Nephron (organoid): ENCODE results near the gene POLR1B.
"Not testable (repeated sequence)": the region's sequence is repeated elsewhere in the genome, so short reads cannot be mapped to it uniquely, and the experiment has no call there.

Experiments
- H3K27ac Mint-ChIP-seq, 3 experiments: 2 replicates each; pipeline ENCODE4 v1.8.0; 2020; ENCODE audit warnings: mixed read lengths in 3 of 3, mild to moderate bottlenecking in 2 of 3, moderate library complexity in 1 of 3
- H3K27me3 Mint-ChIP-seq: 2 replicates; pipeline ENCODE4 v1.8.0; 2021; ENCODE audit warnings: low read depth, mild to moderate bottlenecking, moderate library complexity, mixed read lengths
- H3K36me3 Mint-ChIP-seq: 2 replicates; pipeline ENCODE4 v1.8.0; 2020; ENCODE audit warnings: low read depth, mixed read lengths
- H3K4me1 Mint-ChIP-seq: 2 replicates; pipeline ENCODE4 v1.8.0; 2020; ENCODE audit warnings: mixed read lengths
- H3K4me3 Mint-ChIP-seq, 3 experiments: 2 replicates each; pipeline ENCODE4 v1.8.0; 2020; ENCODE audit warnings: mild to moderate bottlenecking in 3 of 3, mixed read lengths in 3 of 3, moderate library complexity in 2 of 3
- H3K9me3 Mint-ChIP-seq: 2 replicates; pipeline ENCODE4 v1.8.0; 2020; ENCODE audit warnings: mixed read lengths
- TF ChIP-seq, protein P1 (sequence below), 3 experiments: fragments of 200-600 bp; sonication (generic); IDR thresholded peaks; one replicate each; pipeline ENCODE4 v1.5.0; 2021; ENCODE audit warnings: antibody characterized with exemption in 3 of 3; ENCODE audit not compliant: unreplicated experiment in 3 of 3

Gene POLR1B

DNA sequence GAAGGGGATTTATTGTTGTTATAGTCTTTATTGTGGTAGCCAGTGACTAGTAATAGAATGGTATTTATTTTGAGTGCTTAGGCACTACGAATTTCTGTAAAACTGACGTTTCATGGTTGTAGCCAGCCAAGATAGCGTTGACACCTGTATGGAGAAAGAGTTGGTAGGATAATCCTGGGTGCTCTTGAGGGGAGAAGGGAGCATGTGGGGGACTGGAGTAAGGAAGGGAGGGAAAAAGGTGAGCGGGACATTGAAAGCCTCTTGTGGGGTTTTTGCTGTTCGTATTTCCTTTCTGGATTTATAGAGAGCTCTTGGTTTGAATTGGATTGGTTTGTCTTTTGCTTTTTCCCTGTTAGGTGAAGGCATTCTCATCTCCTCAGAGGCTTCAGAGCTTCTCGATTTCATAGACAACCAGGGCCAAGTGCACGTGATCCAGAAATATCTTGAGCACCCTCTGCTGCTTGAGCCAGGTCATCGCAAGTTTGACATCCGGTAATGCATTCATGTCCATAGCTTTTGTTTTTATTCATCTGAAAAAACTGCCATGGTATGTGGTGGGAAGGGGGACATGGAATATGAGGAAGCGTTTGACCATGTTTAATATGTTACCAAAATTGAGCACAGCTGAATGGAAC is 41.3 kb upstream of the POLR1B start:
- not testable (repeated sequence) for H3K4me3 Mint-ChIP-seq, H3K27me3 Mint-ChIP-seq

DNA sequence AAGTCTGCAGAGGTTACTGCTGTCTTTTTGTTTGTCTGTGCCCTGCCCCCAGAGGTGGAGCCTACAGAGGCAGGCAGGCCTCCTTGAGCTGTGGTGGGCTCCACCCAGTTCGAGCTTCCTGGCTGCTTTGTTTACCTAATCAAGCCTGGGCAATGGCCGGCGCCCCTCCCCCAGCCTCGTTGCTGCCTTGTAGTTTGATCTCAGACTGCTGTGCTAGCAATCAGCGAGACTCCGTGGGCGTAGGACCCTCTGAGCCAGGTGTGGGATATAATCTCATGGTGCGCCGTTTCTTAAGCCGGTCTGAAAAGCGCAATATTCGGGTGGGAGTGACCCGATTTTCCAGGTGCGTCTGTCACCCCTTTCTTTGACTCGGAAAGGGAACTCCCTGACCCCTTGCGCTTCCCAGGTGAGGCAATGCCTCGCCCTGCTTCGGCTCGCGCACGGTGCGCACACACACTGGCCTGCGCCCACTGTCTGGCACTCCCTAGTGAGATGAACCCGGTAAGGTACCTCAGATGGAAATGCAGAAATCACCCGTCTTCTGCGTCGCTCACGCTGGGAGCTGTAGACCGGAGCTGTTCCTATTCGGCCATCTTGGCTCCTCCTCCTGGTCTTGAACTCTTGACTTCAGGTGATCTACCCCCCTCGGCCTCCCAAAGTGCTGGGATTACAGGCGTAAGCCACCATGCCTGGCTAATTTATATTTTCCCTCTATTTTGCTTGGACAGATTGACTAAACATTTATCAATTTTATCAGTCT is 32.8 kb upstream of the POLR1B start:
- H3K27ac Mint-ChIP-seq, H3K4me3 Mint-ChIP-seq, H3K9me3 Mint-ChIP-seq, H3K27me3 Mint-ChIP-seq, H3K4me1 Mint-ChIP-seq: not testable (repeated sequence)
- peaks cover 43% of the 10 kb centered on the region for H3K36me3 Mint-ChIP-seq

More for the DNA sequence above, 41.3 kb upstream of the POLR1B start:
- peaks cover 11% of the 10 kb centered on the region for H3K9me3 Mint-ChIP-seq
- not testable (repeated sequence) for H3K27ac Mint-ChIP-seq, H3K4me1 Mint-ChIP-seq
- H3K36me3 Mint-ChIP-seq, result peaks cover 33% of the 10 kb centered on the region
- TF ChIP-seq, protein P1, sequence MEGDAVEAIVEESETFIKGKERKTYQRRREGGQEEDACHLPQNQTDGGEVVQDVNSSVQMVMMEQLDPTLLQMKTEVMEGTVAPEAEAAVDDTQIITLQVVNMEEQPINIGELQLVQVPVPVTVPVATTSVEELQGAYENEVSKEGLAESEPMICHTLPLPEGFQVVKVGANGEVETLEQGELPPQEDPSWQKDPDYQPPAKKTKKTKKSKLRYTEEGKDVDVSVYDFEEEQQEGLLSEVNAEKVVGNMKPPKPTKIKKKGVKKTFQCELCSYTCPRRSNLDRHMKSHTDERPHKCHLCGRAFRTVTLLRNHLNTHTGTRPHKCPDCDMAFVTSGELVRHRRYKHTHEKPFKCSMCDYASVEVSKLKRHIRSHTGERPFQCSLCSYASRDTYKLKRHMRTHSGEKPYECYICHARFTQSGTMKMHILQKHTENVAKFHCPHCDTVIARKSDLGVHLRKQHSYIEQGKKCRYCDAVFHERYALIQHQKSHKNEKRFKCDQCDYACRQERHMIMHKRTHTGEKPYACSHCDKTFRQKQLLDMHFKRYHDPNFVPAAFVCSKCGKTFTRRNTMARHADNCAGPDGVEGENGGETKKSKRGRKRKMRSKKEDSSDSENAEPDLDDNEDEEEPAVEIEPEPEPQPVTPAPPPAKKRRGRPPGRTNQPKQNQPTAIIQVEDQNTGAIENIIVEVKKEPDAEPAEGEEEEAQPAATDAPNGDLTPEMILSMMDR (IDR thresholded peaks at IDR 0.05; ENCODE audit: unreplicated experiment in 3 of 3), result peak in 1 of 3 experiments; percentile 8

DNA sequence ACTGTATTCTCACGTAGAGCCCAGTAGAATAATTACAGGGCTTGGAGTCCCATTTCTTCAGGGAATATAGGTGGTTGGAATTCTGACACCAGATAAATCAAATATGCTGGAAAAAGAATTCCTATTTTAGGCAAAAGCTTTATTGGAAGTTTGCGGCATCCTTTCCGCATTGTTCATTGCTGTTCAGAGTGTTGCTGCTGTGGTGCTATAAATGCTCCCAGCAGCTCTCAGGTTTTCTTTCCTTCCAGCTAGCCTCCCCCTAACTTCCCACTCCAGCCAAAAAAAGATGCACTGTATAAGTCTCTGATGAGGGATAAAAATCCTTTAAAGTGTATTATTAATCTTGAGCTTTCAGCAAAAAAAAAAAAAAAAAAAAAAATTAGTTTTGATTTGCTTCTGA is 25.5 kb upstream of the POLR1B start:
- Mint-ChIP-seq H3K27me3 (no peaks in the 10 kb centered on the region), H3K4me3 (no peak overlapping the region), H3K27ac (no peak overlapping the region), H3K36me3 (peaks cover 68% of the 10 kb centered on the region), H3K9me3 (peaks cover 12% of the 10 kb centered on the region), H3K4me1 (no peaks in the 10 kb centered on the region)
- TF ChIP-seq, protein P1 (IDR thresholded peaks at IDR 0.05; ENCODE audit: unreplicated experiment in 3 of 3), result no peak

DNA sequence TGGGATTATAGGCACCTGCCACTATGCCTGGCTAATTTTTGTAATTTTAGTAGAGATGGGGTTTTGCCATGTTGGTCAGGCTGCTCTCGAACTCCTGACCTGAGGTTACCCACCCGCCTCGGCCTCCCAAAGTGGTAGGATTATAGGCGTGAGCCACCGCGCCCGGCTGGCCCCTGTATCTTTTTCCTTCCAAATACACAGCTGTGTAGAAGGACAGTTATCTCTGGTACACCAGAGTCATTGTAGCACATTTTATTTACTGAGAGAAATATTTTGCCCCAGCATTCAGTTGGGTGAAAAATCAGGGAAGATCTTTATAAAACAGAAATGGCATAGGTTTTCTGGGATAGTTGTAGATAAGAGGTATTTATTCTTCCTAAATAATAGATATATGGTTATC is 23.5 kb upstream of the POLR1B start:
- TF ChIP-seq, protein P1 (IDR thresholded peaks at IDR 0.05; ENCODE audit: unreplicated experiment in 3 of 3), result no peak
- Mint-ChIP-seq H3K36me3 (peaks cover 74% of the 10 kb centered on the region), H3K9me3 (peaks cover 12% of the 10 kb centered on the region), H3K27me3 (no peaks in the 10 kb centered on the region), H3K4me1 (no peaks in the 10 kb centered on the region), H3K27ac (no peak overlapping the region), H3K4me3 (no peak overlapping the region)

DNA sequence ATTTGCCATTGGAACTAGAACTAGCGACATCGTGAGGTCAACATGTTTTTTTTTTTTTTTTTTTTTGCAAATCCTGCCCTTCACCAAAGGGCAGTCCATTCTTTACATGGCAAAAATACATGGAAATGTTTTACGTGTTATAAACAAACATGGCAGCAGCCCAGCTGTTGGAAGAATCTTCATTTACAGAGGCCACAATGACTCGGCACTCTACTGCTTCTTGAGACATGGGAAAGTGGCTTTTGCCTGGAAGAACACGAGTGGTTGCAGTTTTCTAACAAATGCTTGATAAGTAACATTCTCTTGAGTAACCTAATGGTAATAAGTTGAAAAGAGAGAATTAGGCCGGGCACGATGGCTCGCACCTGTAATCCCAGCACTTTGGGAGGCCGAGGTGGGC is 22.8 kb upstream of the POLR1B start:
- Mint-ChIP-seq H3K4me3 (no peak overlapping the region), H3K27me3 (no peaks in the 10 kb centered on the region), H3K27ac (no peak overlapping the region), H3K36me3 (peaks cover 74% of the 10 kb centered on the region), H3K9me3 (peaks cover 10% of the 10 kb centered on the region), H3K4me1 (no peaks in the 10 kb centered on the region)
- TF ChIP-seq, protein P1 (IDR thresholded peaks at IDR 0.05; ENCODE audit: unreplicated experiment in 3 of 3), result no peak

DNA sequence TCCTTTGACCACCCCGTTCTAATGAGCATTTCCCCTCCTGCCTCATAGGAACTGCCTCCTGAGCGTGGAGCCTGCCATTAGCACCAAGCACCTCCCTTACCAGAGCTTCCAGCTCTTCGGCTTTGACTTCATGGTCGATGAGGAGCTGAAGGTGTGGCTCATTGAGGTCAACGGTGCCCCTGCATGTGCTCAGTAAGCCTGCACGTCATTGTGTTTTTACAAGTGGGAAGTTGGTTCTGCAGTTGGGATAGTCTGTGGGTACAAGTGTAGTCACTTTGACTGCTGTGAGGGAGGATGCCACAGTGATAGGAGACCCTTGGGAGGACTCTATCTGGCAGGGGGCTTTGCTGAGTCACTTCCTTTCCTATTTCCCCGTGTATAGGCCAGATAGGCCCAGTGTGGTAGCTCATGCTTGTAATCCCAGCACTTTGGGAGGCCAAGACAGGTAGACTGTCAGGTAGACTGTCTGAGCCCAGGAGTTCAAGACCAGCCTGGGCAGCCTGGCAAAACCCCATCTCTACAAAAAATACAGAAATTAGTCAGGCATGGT is 22.0 kb upstream of the POLR1B start:
- Mint-ChIP-seq H3K4me1 (no peaks in the 10 kb centered on the region), H3K9me3 (peaks cover 3% of the 10 kb centered on the region), H3K4me3 (no peak overlapping the region), H3K36me3 (peaks cover 73% of the 10 kb centered on the region), H3K27me3 (no peaks in the 10 kb centered on the region), H3K27ac (no peak overlapping the region)
- TF ChIP-seq, protein P1 (IDR thresholded peaks at IDR 0.05; ENCODE audit: unreplicated experiment in 3 of 3), result no peak
